Measurements from ENCODE around the gene PPIA.

The PPIA gene

GRCh38 chr7:44849259-44849884, 52.9 kb downstream of the PPIA start:
- Mint-ChIP-seq H3K9me3 (no peaks in the 10 kb centered on the region), H3K27ac (peak overlapping the region; percentile 97), H3K27me3 (peaks cover 2% of the 10 kb centered on the region), H3K4me3 (peak overlapping the region; percentile 96), H3K4me1 (peaks cover 55% of the 10 kb centered on the region), H3K36me3 (ENCODE audit: low read depth) (peaks cover 6% of the 10 kb centered on the region)
- ATAC-seq (no peak), DNase-seq (no peak)

GRCh38 chr7:44849885-44850544, 53.5 kb downstream of the PPIA start:
- peak overlapping the region; percentile 35 for H3K27ac Mint-ChIP-seq

GRCh38 chr7:44852590-44852989, 56.1 kb downstream of the PPIA start:
- H3K9me3 Mint-ChIP-seq: no peaks in the 10 kb centered on the region
- peaks cover 2% of the 10 kb centered on the region for H3K27me3 Mint-ChIP-seq
- H3K4me3 Mint-ChIP-seq: no peak overlapping the region
- peaks cover 39% of the 10 kb centered on the region for H3K4me1 Mint-ChIP-seq
- no peak overlapping the region for H3K27ac Mint-ChIP-seq
- peaks cover 3% of the 10 kb centered on the region for H3K36me3 Mint-ChIP-seq (ENCODE audit: low read depth)
- ATAC-seq: no peak
- no peak for DNase-seq

More at GRCh38 chr7:44849885-44850544, 53.5 kb downstream of the PPIA start:
- Mint-ChIP-seq H3K27me3 (peaks cover 2% of the 10 kb centered on the region), H3K9me3 (no peaks in the 10 kb centered on the region), H3K4me1 (peaks cover 49% of the 10 kb centered on the region), H3K4me3 (peak overlapping the region; percentile 96), H3K36me3 (ENCODE audit: low read depth) (peaks cover 5% of the 10 kb centered on the region)
- DNase-seq: no peak
- no peak for ATAC-seq
